Measurements from ENCODE around the gene KLC1. TPM values are rescaled to one million over a fixed set of nuclear protein-coding genes. Genes with fewer than 3 reads are reported as not detected.

Gene KLC1
- polyA plus RNA-seq, 2 of the 4 experiments (the other 2 are of a cell fraction), result 81.8 to 150 TPM

GRCh38 chr14:103581206-103581605, 47.8 kb upstream of the KLC1 start (continued):
- TF ChIP-seq REST (IDR thresholded peaks at IDR 0.05) (no peak), KDM5A (IDR thresholded peaks at IDR 0.05) (no peak), TP53 (CRISPR knock-in tag; IDR thresholded peaks at IDR 0.05) (no peak), CBX8 (IDR thresholded peaks at IDR 0.05) (no peak), E2F6 (IDR thresholded peaks at IDR 0.05; ENCODE audit: borderline replicate concordance, low read depth) (no peak), JUNB (IDR thresholded peaks at IDR 0.05) (no peak), USF2 (IDR thresholded peaks at IDR 0.05) (no peak)

- Histone ChIP-seq H3K27ac (no peak overlapping the region), H3K4me1 (peaks cover 5% of the 10 kb centered on the region), H3K4me3 (no peak overlapping the region), H3K9me3 (no peaks in the 10 kb centered on the region), H3K4me2 (no peak overlapping the region)
- no peak for TF ChIP-seq BCL3 (IDR thresholded peaks at IDR 0.05)
- DNase-seq (ENCODE audit: low read depth in 1 of 2, low spot score in 1 of 2), result no peak
- 93% methylated on average over 21 of the region's 26 CpGs for whole genome bisulfite sequencing (ENCODE audit: missing lambda C conversion rate)
- ChIA-PET POLR2A (no interaction called here), CTCF (no interaction called here)
- no peak for FAIRE-seq
- ATAC-seq, result peak in 1 of 2 experiments; percentile 26; a peak in 4 of 6 replicates
Measured at GRCh38 chr14:103581954-103582703, 46.9 kb upstream of the KLC1 start.

- ATAC-seq (no peak), FAIRE-seq (no peak), DNase-seq (ENCODE audit: low read depth in 1 of 2, low spot score in 1 of 2) (no peak)
- TF ChIP-seq KDM1A (IDR thresholded peaks at IDR 0.05; ENCODE audit: low read depth) (no peak), ZC3H11A (IDR thresholded peaks at IDR 0.05) (no peak), POLR2AphosphoS2 (conservative IDR thresholded peaks at IDR 0.05; ENCODE audit: low read length) (no peak), CHD2 (IDR thresholded peaks at IDR 0.05; ENCODE audit: low read length, partially characterized antibody) (no peak)
- Histone ChIP-seq H3K4me3 (no peak overlapping the region), H3K4me2 (no peak overlapping the region), H3K27ac (no peak overlapping the region), H3K4me1 (no peaks in the 10 kb centered on the region), H3K9me3 (no peaks in the 10 kb centered on the region)
- CTCF ChIA-PET, result interaction anchor here (0.6 to 1.3 kb wide), 2 partner anchors 10 to 24 kb away, joined by 3 read pairs; no protein-coding TSS in a partner anchor
- POLR2A ChIA-PET, result no interaction called here
- WGBS (ENCODE audit: missing lambda C conversion rate), result 93% methylated on average over 11 of the region's 11 CpGs
Measured at GRCh38 chr14:103584326-103584915, 44.6 kb upstream of the KLC1 start.

GRCh38 chr14:103593577-103593976, 35.4 kb upstream of the KLC1 start:
- TF ChIP-seq ZFP36 (IDR thresholded peaks at IDR 0.05; ENCODE audit: borderline replicate concordance, partially characterized antibody) (no peak), MYC (IDR thresholded peaks at IDR 0.05; ENCODE audit: borderline replicate concordance, low read length) (no peak), E2F6 (IDR thresholded peaks at IDR 0.05; ENCODE audit: borderline replicate concordance, low read depth) (no peak), HOXA7 (CRISPR knock-in tag; IDR thresholded peaks at IDR 0.05) (no peak)
- FAIRE-seq (no peak), DNase-seq (ENCODE audit: low read depth in 1 of 2, low spot score in 1 of 2) (no peak), ATAC-seq (no peak)
- H3K9me3 ChIP-seq, result no peaks in the 10 kb centered on the region
- no peak overlapping the region for H3K4me2 ChIP-seq
- H3K27ac ChIP-seq, result no peak overlapping the region
- no peak overlapping the region for H3K4me3 ChIP-seq
- POLR2A ChIA-PET, result no interaction called here
- H3K4me1 ChIP-seq, result 0 out of 3 replicates have a peak, but pooled peaks cover 6% of the 10 kb centered on the region
- CTCF ChIA-PET, result interaction anchor here (0.8 kb wide), 1 partner anchor 21 kb away, joined by 3 read pairs; no protein-coding TSS in a partner anchor
- WGBS (ENCODE audit: missing lambda C conversion rate), result 91% methylated on average over 6 of the region's 6 CpGs

Data from A549 (cell line).